Thyroid gland (tissue), 4 donors: ENCODE measurements around the gene OR5AC2.

Experiments
- CTCF ChIP-seq, 6 experiments: fragments of 200-600 bp in 3 of 6; fragments of 450-650 bp in 3 of 6; sonication (generic) in 3 of 6; IDR thresholded peaks; one replicate each; pipeline ENCODE4 v1.5.1; 2016 to 2019; ENCODE audit warnings: antibody characterized with exemption in 6 of 6, mild to moderate bottlenecking in 2 of 6, inconsistent platforms in 1 of 6, moderate library complexity in 1 of 6
- POLR2A ChIP-seq, 2 donors: fragments of 450-650 bp; IDR thresholded peaks; one replicate each; pipeline ENCODE4 v1.6.1; 2017; ENCODE audit warnings: antibody characterized with exemption in 2 of 2, mild to moderate bottlenecking in 2 of 2, moderate library complexity in 1 of 2

DNA sequence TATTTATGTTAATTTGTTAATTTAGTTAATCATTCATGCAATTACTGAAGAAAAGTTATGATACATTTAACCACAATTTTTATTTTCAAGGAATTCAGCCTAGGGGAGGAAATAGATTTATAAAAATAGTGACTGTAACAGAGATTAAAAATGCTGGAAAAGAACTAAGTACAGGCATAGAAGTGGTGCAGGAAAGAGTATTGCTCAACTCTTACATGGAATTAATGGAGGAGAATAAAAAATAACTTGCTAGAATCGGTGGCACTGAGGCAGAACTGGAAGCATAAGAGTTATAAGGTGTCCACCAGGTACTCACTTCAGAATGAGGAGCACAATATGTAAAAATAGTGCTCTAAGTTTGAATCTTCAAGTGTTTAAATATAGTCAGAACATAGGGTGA lies 13.5 kb upstream of the OR5AC2 start:
- TF ChIP-seq CTCF (IDR thresholded peaks at IDR 0.05) = no peak
- TF ChIP-seq POLR2A (IDR thresholded peaks at IDR 0.05) = no peak
